C1 segment of cervical spinal cord (tissue), 14 donors: Measurements from ENCODE around the gene TMEFF2.

Experiments used
- DNase-seq, 14 donors: peaks; one replicate each; lab custom pipeline; 2025; lab: John Stamatoyannopoulos, UW

The TMEFF2 gene

GRCh38 chr2:191905336-191905735 is 289.4 kb downstream of the TMEFF2 start:
- DNase-seq = no peak

GRCh38 chr2:191901031-191901430 is 293.7 kb downstream of the TMEFF2 start:
- DNase-seq = no peak

DNA sequence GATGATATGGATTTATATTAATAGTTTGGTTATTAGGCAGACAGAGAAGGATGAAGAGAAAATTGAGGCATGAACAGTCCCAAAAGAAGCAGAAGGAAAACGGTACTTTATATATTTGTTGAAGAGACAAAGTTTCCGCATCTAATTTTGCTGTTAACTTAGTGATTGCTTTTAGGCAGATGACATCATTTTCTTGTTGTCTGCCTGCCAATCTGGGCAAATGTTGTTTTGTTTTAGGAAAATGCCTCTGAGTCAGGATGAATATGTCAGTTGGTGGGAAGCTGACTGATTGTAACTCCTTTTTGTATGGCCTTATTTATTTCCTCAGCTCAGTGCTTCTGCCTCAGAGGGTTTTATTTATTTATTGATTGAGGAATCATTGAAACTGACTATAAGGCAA is 295.3 kb downstream of the TMEFF2 start:
- no peak for DNase-seq
